HepG2 (cell line): ENCODE results near the gene AAMP. TPM values are rescaled to one million over a fixed set of nuclear protein-coding genes. Genes with fewer than 3 reads are reported as not detected.

Source experiments
- ADNP ChIP-seq: sonication (generic); formaldehyde crosslinking; IDR thresholded peaks from 2 replicates; pipeline ENCODE4 v1.4.0; 2020; ENCODE audit warnings: missing genetic modification reagents
- CEBPB ChIP-seq: IDR thresholded peaks from 2 replicates; pipeline ENCODE4 v1.6.1; 2011; ENCODE audit warnings: low read depth, low read length, improper control_type of control experiment, borderline replicate concordance
- CSRNP2 ChIP-seq: sonication (generic); formaldehyde crosslinking; conservative IDR thresholded peaks from 2 replicates; pipeline ENCODE4 v1.8.0; 2022; ENCODE audit warnings: low read depth, missing genetic modification reagents
- FOXC1 ChIP-seq: sonication (generic); formaldehyde crosslinking; IDR thresholded peaks from 2 replicates; pipeline ENCODE4 v1.8.0; 2022; ENCODE audit warnings: mild to moderate bottlenecking, missing genetic modification reagents, borderline replicate concordance
- HNF4A ChIP-seq: sonication (generic); formaldehyde crosslinking; IDR thresholded peaks from 2 replicates; pipeline ENCODE4 v1.4.0; 2020; ENCODE audit warnings: missing genetic modification reagents
- IRX3 ChIP-seq: sonication (generic); formaldehyde crosslinking; IDR thresholded peaks from 2 replicates; pipeline ENCODE4 v1.8.1; 2023; ENCODE audit warnings: mild to moderate bottlenecking, low read depth, missing genetic modification reagents, borderline replicate concordance
- KDM3A ChIP-seq: IDR thresholded peaks from 2 replicates; pipeline ENCODE4 v1.6.1; 2018; ENCODE audit warnings: low read depth, missing compliant biosample characterization
- MIER3 ChIP-seq: IDR thresholded peaks from 2 replicates; pipeline ENCODE4 v1.6.1; 2016; ENCODE audit warnings: missing compliant biosample characterization, borderline replicate concordance
- MTF1 ChIP-seq: sonication (generic); formaldehyde crosslinking; IDR thresholded peaks from 2 replicates; pipeline ENCODE4 v1.5.0; 2020; ENCODE audit warnings: missing genetic modification reagents
- NFIB ChIP-seq: sonication (generic); formaldehyde crosslinking; IDR thresholded peaks from 2 replicates; pipeline ENCODE4 v1.9.0; 2021; ENCODE audit warnings: missing genetic modification reagents, mild to moderate bottlenecking, borderline replicate concordance
- PAWR ChIP-seq: sonication (generic); formaldehyde crosslinking; IDR thresholded peaks from 2 replicates; pipeline ENCODE4 v1.4.0; 2020; ENCODE audit warnings: missing genetic modification reagents, mild to moderate bottlenecking, borderline replicate concordance
- PRDM10 ChIP-seq: sonication (generic); formaldehyde crosslinking; IDR thresholded peaks from 2 replicates; pipeline ENCODE4 v1.4.0; 2020; ENCODE audit warnings: low read depth, missing genetic modification reagents
- RARA ChIP-seq: IDR thresholded peaks from 2 replicates; pipeline ENCODE4 v1.6.1; 2016; ENCODE audit warnings: missing genetic modification reagents, missing compliant biosample characterization
- RNF2 ChIP-seq: fragments of 450-650 bp; conservative IDR thresholded peaks from 2 replicates; pipeline ENCODE4 v1.6.1; 2016; ENCODE audit warnings: low read depth
- SCMH1 ChIP-seq: sonication (generic); formaldehyde crosslinking; IDR thresholded peaks from 2 replicates; pipeline ENCODE4 v1.9.0; 2021; ENCODE audit warnings: missing genetic modification reagents, mild to moderate bottlenecking, borderline replicate concordance
- SETDB1 ChIP-seq: sonication (generic); formaldehyde crosslinking; IDR thresholded peaks from 2 replicates; pipeline ENCODE4 v1.5.1; 2020; ENCODE audit warnings: missing genetic modification reagents, mild to moderate bottlenecking, borderline replicate concordance
- SRSF4 ChIP-seq: fragments of 200-400 bp; formaldehyde crosslinking; IDR thresholded peaks from one replicate; pipeline ENCODE4 v1.6.1; 2018; ENCODE audit warnings: mild to moderate bottlenecking, low read depth, low read length, moderate library complexity; ENCODE audit not compliant: poor library complexity, severe bottlenecking
- ZBTB7A ChIP-seq: sonication (generic); formaldehyde crosslinking; IDR thresholded peaks from 2 replicates; pipeline ENCODE4 v1.8.0; 2022; ENCODE audit warnings: mild to moderate bottlenecking, missing genetic modification reagents
- ZNF282 ChIP-seq: fragments of 450-650 bp; IDR thresholded peaks from 2 replicates; pipeline ENCODE4 v1.6.1; 2018; ENCODE audit not compliant: partially characterized antibody
- ZNF30 ChIP-seq: sonication (generic); formaldehyde crosslinking; IDR thresholded peaks from 2 replicates; pipeline ENCODE4 v1.5.0; 2020; ENCODE audit warnings: mild to moderate bottlenecking, missing genetic modification reagents
- ZNF460 ChIP-seq: sonication (generic); formaldehyde crosslinking; IDR thresholded peaks from 2 replicates; pipeline ENCODE4 v1.5.1; 2020; ENCODE audit warnings: missing genetic modification reagents, mild to moderate bottlenecking, borderline replicate concordance
- ZNF724P ChIP-seq: sonication (generic); formaldehyde crosslinking; IDR thresholded peaks from 2 replicates; pipeline ENCODE4 v1.8.0; 2022; ENCODE audit warnings: missing genetic modification reagents, borderline replicate concordance
- ZSCAN31 ChIP-seq: sonication (generic); formaldehyde crosslinking; IDR thresholded peaks from 2 replicates; pipeline ENCODE4 v1.5.0; 2020; ENCODE audit warnings: low read depth, mild to moderate bottlenecking, missing genetic modification reagents
- polyA plus RNA-seq, 8 experiments: library from polyadenylated mRNA; depleted of rRNA in 3 of 8; stranded (reverse) in 7 of 8; unstranded in 1 of 8; fragments of >200 nt; fragmentation: Illumina TruSeq in 4 of 8; extraction: Trizol in 4 of 8; gene quantifications; 2 replicates each; pipeline versions ENCODE4 v1.2.1 to v1.2.3, GENCODE V29; 2011 to 2016; ENCODE audit warnings: low read depth in 4 of 8, missing spikeins in 1 of 8, mixed read lengths in 1 of 8; ENCODE audit not compliant: insufficient read depth in 1 of 8
- total RNA-seq, 5 experiments: library from RNA; depleted of rRNA; stranded (reverse); fragments of >200 nt; fragmentation: Illumina TruSeq; extraction: Trizol; gene quantifications; 2 replicates each; pipeline ENCODE4 v1.2.3, GENCODE V29; 2016; ENCODE audit warnings: low read depth in 1 of 5

AAMP gene
- total and polyA plus RNA-seq, 2 of the 13 experiments (the other 11 are each of a cell fraction or from before 2014, with no cell fraction given), result 110 to 186 TPM

- TF ChIP-seq ZNF460 (CRISPR knock-in tag) (no peak), ZNF282 (no peak), HNF4A (CRISPR knock-in tag) (peak; percentile 75), SCMH1 (CRISPR knock-in tag) (no peak), MTF1 (CRISPR knock-in tag) (no peak), RNF2 (no peak), SETDB1 (CRISPR knock-in tag) (no peak), ZBTB7A (CRISPR knock-in tag) (no peak), SRSF4 (no peak), ZNF30 (CRISPR knock-in tag) (no peak), FOXC1 (CRISPR knock-in tag) (peak; percentile 25; the same call in 1 of the 2 replicates), PAWR (CRISPR knock-in tag) (no peak), KDM3A (CRISPR knock-in tag) (no peak), MIER3 (CRISPR knock-in tag) (peak; percentile 72; the same call in 1 of the 2 replicates), IRX3 (no peak), ADNP (CRISPR knock-in tag) (no peak), CEBPB (no peak), CSRNP2 (CRISPR knock-in tag) (no peak), PRDM10 (CRISPR knock-in tag) (peak; percentile 72; the same call in 1 of the 2 replicates), NFIB (CRISPR knock-in tag) (no peak), ZSCAN31 (CRISPR knock-in tag) (no peak), ZNF724P (no peak), RARA (CRISPR knock-in tag) (0 out of 2 replicates have a peak, but pooled peaks have one; percentile 39)
These were observed 16.9 kb upstream of the AAMP start (continued) for GRCh38 chr2:218286570-218287459.
